ENCODE data around the gene AFF3.

The AFF3 gene

GRCh38 chr2:99555404-99555803, 587.0 kb downstream of the AFF3 start:
- Histone ChIP-seq H4K20me1 (ENCODE audit: insufficient read depth, low read length) (no peaks in the 10 kb centered on the region), H3K36me3 (ENCODE audit: insufficient read depth, low read length) (peaks cover 78% of the 10 kb centered on the region)
- TF ChIP-seq CTCF (IDR thresholded peaks at IDR 0.05; ENCODE audit: low read length) (no peak), EZH2 (IDR thresholded peaks at IDR 0.05; ENCODE audit: borderline replicate concordance, low read length) (no peak)

GRCh38 chr2:99554871-99555270, 587.5 kb downstream of the AFF3 start:
- Histone ChIP-seq H3K4me3 (ENCODE audit: low read depth, low read length, poor library complexity, severe bottlenecking) (no peak overlapping the region), H3K36me3 (ENCODE audit: insufficient read depth, low read length) (peaks cover 84% of the 10 kb centered on the region), H3K79me2 (ENCODE audit: insufficient read depth, low read length) (no peaks in the 10 kb centered on the region), H3K9ac (ENCODE audit: low read length) (no peak overlapping the region), H3K27ac (ENCODE audit: low read depth, low read length, poor library complexity, severe bottlenecking) (no peak overlapping the region), H4K20me1 (ENCODE audit: insufficient read depth, low read length) (no peaks in the 10 kb centered on the region), H3F3A (ENCODE audit: insufficient read depth, low read length) (no peaks in the 10 kb centered on the region), H3K9me2 (ENCODE audit: low read depth, low read length) (no peaks in the 10 kb centered on the region), H3K4me1 (ENCODE audit: insufficient read depth, low read length, severe bottlenecking) (peaks cover 4% of the 10 kb centered on the region), H3K27me3 (ENCODE audit: insufficient read depth, low read length) (no peaks in the 10 kb centered on the region), H3K9me3 (ENCODE audit: low read length) (no peaks in the 10 kb centered on the region), H2AFZ (ENCODE audit: low read length) (no peak overlapping the region), H3K4me2 (ENCODE audit: low read length) (no peak overlapping the region)
- no peak for TF ChIP-seq EZH2 (IDR thresholded peaks at IDR 0.05; ENCODE audit: borderline replicate concordance, low read length)

More at GRCh38 chr2:99555404-99555803, 587.0 kb downstream of the AFF3 start:
- H3K9me3 ChIP-seq (ENCODE audit: low read length): no peaks in the 10 kb centered on the region
- no peak overlapping the region for H3K9ac ChIP-seq (ENCODE audit: low read length)
- no peaks in the 10 kb centered on the region for H3F3A ChIP-seq (ENCODE audit: insufficient read depth, low read length)
- peaks cover 4% of the 10 kb centered on the region for H3K4me1 ChIP-seq (ENCODE audit: insufficient read depth, low read length, severe bottlenecking)
- no peak overlapping the region for H3K4me3 ChIP-seq (ENCODE audit: low read depth, low read length, poor library complexity, severe bottlenecking)
- no peaks in the 10 kb centered on the region for H3K27me3 ChIP-seq (ENCODE audit: insufficient read depth, low read length)
- no peak overlapping the region for H3K4me2 ChIP-seq (ENCODE audit: low read length)
- no peaks in the 10 kb centered on the region for H3K9me2 ChIP-seq (ENCODE audit: low read depth, low read length)
- H2AFZ ChIP-seq (ENCODE audit: low read length): no peak overlapping the region
- H3K27ac ChIP-seq (ENCODE audit: low read depth, low read length, poor library complexity, severe bottlenecking): no peak overlapping the region
- no peaks in the 10 kb centered on the region for H3K79me2 ChIP-seq (ENCODE audit: insufficient read depth, low read length)

- H3K4me2 ChIP-seq (ENCODE audit: low read length): no peak overlapping the region
- no peak overlapping the region for H3K9ac ChIP-seq (ENCODE audit: low read length)
- no peaks in the 10 kb centered on the region for H3K79me2 ChIP-seq (ENCODE audit: insufficient read depth, low read length)
- H3K9me2 ChIP-seq (ENCODE audit: low read depth, low read length): no peaks in the 10 kb centered on the region
- H2AFZ ChIP-seq (ENCODE audit: low read length): no peak overlapping the region
- no peaks in the 10 kb centered on the region for H4K20me1 ChIP-seq (ENCODE audit: insufficient read depth, low read length)
- peaks cover 90% of the 10 kb centered on the region for H3K36me3 ChIP-seq (ENCODE audit: insufficient read depth, low read length)
- H3K4me3 ChIP-seq (ENCODE audit: low read depth, low read length, poor library complexity, severe bottlenecking): no peak overlapping the region
- H3F3A ChIP-seq (ENCODE audit: insufficient read depth, low read length): no peaks in the 10 kb centered on the region
- no peaks in the 10 kb centered on the region for H3K9me3 ChIP-seq (ENCODE audit: low read length)
- no peak overlapping the region for H3K27ac ChIP-seq (ENCODE audit: low read depth, low read length, poor library complexity, severe bottlenecking)
- no peaks in the 10 kb centered on the region for H3K27me3 ChIP-seq (ENCODE audit: insufficient read depth, low read length)
- TF ChIP-seq CTCF (IDR thresholded peaks at IDR 0.05; ENCODE audit: low read length) (no peak), EZH2 (IDR thresholded peaks at IDR 0.05; ENCODE audit: borderline replicate concordance, low read length) (no peak)
- no peaks in the 10 kb centered on the region for H3K4me1 ChIP-seq (ENCODE audit: insufficient read depth, low read length, severe bottlenecking)
These were observed 588.2 kb downstream of the AFF3 start for GRCh38 chr2:99554238-99554637.

- Histone ChIP-seq H3K27me3 (ENCODE audit: insufficient read depth, low read length) (no peaks in the 10 kb centered on the region), H3K4me3 (ENCODE audit: low read depth, low read length, poor library complexity, severe bottlenecking) (no peak overlapping the region)
- no peak for TF ChIP-seq EZH2 (IDR thresholded peaks at IDR 0.05; ENCODE audit: borderline replicate concordance, low read length)
- no peak for TF ChIP-seq CTCF (IDR thresholded peaks at IDR 0.05; ENCODE audit: low read length)
These were observed 589.9 kb downstream of the AFF3 start for GRCh38 chr2:99552529-99552928.

More at GRCh38 chr2:99552529-99552928, 589.9 kb downstream of the AFF3 start:
- H3F3A ChIP-seq (ENCODE audit: insufficient read depth, low read length): no peaks in the 10 kb centered on the region
- H3K79me2 ChIP-seq (ENCODE audit: insufficient read depth, low read length): no peaks in the 10 kb centered on the region
- H3K4me1 ChIP-seq (ENCODE audit: insufficient read depth, low read length, severe bottlenecking): no peaks in the 10 kb centered on the region
- H3K36me3 ChIP-seq (ENCODE audit: insufficient read depth, low read length): peaks cover 94% of the 10 kb centered on the region
- H3K9ac ChIP-seq (ENCODE audit: low read length): no peak overlapping the region
- H3K27ac ChIP-seq (ENCODE audit: low read depth, low read length, poor library complexity, severe bottlenecking): no peak overlapping the region
- no peaks in the 10 kb centered on the region for H3K9me2 ChIP-seq (ENCODE audit: low read depth, low read length)
- no peaks in the 10 kb centered on the region for H4K20me1 ChIP-seq (ENCODE audit: insufficient read depth, low read length)
- H2AFZ ChIP-seq (ENCODE audit: low read length): no peak overlapping the region
- no peaks in the 10 kb centered on the region for H3K9me3 ChIP-seq (ENCODE audit: low read length)
- no peak overlapping the region for H3K4me2 ChIP-seq (ENCODE audit: low read length)

All from OCI-LY1 (cell line).